ENCODE measurements around the gene CEMIP.

CEMIP gene

GRCh38 chr15:80895091-80895490 lies 115.9 kb downstream of the CEMIP start:
- DNase-seq: no peak

DNA sequence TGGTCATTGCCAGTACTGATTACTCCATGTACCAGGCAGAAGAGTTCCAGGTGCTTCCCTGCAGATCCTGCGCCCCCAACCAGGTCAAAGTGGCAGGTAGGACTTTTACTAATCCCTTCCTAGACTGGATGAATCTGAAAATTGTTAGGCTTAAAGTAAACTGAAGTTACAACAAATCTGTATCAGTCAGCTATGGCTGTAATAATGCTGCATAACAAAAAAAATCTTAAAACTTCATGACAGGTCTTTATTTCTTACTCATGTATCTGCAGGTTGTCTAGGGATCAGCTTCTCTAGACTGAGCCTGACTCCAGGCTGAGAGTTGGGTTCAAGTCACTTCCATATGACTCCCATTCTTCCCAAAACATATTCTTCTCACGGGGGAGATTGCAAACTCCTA lies 116.8 kb downstream of the CEMIP start:
- DNase-seq: no peak

- DNase-seq: no peak
Measured at GRCh38 chr15:80898040-80898439, 118.9 kb downstream of the CEMIP start.

GRCh38 chr15:80902298-80902801 lies 123.2 kb downstream of the CEMIP start:
- DNase-seq: no peak

DNA sequence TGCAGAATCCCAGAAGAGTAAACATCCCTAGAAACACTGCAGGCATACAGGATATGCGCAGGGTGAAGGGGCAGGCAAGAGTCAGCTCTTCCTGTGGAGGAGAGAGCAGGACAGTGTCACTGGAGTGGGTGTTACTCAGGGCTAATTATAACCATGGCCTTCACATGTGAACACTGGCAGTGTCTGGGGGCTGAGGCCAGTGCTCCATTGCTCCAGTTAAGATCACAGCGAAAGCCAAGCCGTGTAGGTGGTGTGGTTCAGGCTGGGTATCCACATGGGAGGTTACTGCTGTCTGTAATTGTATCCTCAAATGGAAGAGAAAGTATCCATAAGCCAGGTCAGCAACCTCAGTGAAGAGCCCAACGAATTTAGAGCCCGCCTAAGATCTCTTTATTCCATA lies 125.8 kb downstream of the CEMIP start:
- DNase-seq: no peak

DNA sequence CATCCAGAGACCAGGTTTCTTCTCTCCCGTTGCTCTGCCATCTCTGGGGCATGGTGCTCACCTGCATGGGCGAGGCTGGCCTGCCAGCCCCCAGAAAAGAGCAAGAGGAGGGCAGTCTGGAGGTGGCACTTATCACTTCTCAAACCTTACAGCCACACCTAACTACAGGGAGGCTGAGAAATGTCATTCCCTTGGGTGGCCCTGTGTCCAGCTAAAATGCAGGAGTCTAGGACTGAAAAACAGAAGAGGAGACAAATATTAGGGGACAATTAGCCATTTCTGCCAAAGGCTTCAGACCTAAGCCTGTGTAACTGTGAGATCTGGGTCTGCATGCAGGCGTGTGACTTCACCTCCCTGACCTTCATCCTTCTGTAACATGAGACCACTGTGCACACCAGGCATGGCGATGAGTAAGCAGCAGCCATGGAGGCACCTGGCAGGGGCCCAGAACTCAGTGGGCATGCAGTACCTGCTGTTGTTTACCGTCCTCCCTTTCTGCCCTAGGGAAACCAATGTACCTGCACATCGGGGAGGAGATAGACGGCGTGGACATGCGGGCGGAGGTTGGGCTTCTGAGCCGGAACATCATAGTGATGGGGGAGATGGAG lies 127.1 kb downstream of the CEMIP start:
- no peak for DNase-seq

- no peak for DNase-seq
Measured at GRCh38 chr15:80911821-80912220, 132.7 kb downstream of the CEMIP start.

DNA sequence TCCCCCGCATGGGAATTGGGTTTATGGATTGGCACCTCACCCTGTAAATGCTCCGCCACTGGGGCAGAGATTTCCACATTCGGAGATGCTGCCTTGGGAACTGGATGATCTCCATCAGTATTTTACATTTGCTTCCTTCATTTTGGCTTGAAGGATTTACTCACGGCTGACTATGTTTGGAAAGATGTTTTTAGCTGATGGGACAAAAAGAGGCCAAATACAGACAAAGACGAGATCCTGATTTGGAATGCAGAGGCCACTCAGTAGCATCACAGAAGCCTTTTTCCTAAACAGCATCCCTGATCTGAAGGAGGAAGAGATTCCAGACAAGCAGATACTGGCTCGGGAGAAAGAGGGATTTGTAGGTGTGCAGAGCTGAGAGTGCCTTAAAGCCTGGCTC lies 133.5 kb downstream of the CEMIP start:
- no peak for DNase-seq

- DNase-seq: no peak
Measured at GRCh38 chr15:80913541-80913940, 134.4 kb downstream of the CEMIP start.

- DNase-seq: no peak
Measured at GRCh38 chr15:80915472-80915871, 136.3 kb downstream of the CEMIP start.

- no peak for DNase-seq
Measured at GRCh38 chr15:80916056-80916455, 136.9 kb downstream of the CEMIP start.

DNA sequence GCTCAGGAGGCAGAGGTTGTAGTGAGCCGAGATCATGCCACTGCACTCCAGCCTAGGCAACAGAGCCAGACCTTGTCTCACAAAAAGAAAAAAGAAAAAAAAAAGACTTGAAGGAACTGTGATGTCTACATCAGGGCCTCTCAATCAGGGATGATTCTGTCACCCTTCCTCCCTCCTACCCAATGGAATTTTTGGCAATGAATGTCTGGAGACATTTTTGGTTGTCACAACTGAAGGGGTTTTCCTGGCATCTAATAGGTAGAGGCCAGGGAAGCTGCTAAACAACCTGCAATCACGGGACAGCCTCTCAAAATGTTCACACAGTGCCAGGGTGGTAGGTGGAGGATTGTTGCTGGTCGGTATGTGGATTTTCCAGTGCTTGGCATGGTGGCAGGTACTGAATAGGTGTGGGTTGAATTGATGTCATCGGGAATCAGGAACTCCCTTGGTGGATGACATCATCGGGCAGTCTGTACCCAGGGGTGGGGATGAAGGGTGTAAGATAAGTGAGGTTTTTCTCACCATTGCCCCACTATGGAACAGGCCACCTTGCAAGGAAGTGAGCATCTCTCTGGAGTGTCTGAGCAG lies 139.1 kb downstream of the CEMIP start:
- no peak for DNase-seq

DNA sequence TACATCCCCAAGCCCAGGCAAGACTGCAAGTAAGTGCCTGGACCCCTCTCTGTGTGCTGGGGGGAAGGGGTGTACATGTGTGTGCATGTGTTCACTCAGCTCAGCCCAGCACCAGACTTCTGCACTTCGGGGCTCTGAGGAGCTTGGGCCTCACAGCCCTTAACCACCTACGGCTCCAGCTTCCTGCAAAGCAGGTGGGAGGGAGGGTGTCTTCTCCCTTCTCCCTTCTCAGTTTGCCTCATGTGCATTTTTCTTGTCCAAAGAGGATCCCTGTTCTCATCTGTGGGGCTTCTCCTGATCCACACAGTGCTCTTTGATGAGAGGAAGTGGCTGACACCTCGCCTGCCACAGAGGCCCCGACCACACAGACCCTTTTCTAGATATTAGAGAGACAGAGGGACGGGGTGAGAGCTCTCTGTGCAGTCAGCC lies 141.1 kb downstream of the CEMIP start:
- peak in 1 of 5 experiments; percentile 80 for DNase-seq

GRCh38 chr15:80921736-80922410 lies 142.7 kb downstream of the CEMIP start:
- no peak for DNase-seq

GRCh38 chr15:80923668-80924067 lies 144.5 kb downstream of the CEMIP start:
- DNase-seq: no peak

- no peak for DNase-seq
Measured at GRCh38 chr15:80924278-80924677, 145.1 kb downstream of the CEMIP start.

DNA sequence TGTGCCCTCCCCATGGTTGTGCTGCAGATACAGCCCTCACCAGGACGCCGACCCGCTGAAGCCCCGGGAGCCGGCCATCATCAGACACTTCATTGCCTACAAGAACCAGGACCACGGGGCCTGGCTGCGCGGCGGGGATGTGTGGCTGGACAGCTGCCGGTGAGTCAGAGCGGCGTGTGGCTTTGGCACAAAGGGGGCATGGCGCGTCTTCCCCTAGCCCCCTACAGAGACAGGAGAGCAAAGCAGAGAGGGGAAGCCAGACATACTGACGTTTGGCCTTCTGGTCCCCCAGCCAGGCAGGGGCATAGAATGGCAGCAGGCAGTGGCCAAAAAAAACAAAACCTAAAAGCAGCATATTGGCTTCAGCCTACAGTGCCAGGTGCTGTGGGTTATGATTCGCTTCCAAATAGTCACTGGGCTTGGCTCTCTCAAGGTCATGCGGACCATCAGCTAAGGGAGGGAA lies 146.5 kb downstream of the CEMIP start:
- DNase-seq: no peak

DNA sequence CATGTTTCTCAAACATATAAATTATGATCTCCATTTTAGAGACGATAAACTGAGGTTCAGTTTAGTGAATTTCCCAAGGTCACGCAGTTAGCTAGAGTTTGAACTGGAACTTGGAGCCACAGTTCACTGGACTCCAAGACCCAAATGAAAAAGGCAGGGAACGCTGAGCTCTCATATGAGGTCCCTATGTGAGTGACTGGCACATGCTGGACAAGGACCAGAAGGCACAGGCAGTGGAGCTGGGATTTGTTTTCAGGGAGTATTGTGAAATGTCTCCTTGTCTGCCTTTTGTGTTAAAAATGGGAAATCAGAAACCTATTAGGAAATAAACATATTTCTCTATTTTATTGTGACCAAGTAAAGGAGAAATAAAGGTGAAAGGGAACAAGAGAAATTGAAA lies 147.0 kb downstream of the CEMIP start:
- no peak for DNase-seq

GRCh38 chr15:80929225-80929624 lies 150.1 kb downstream of the CEMIP start:
- DNase-seq: no peak

DNA sequence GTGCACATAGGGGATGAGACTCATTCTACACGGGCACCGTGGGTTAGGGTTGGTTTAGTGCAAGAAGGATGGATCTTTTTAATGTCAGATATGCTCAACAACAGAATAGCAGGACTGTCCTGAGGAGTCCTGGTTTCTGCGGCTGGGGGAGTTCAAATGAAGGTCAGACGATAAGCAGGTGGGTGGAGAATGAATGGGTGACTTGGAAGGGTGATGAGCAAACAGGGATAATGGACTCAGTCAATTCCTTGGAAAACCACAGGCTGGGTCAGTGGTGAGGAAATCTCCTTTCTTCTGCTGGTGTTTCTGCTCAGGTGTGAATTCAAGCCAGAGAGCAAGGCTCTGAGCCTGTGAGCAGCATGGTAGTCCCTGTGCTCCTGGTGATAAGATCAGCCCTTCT lies 150.5 kb downstream of the CEMIP start:
- no peak for DNase-seq

- DNase-seq: no peak
Measured at GRCh38 chr15:80931191-80931590, 152.0 kb downstream of the CEMIP start.

- no peak for DNase-seq
Measured at GRCh38 chr15:80931721-80932512, 152.7 kb downstream of the CEMIP start.

- DNase-seq: no peak
Measured at GRCh38 chr15:80932513-80932815, 153.3 kb downstream of the CEMIP start.

Data from T-helper 2 cell (primary cell).